Spleen (tissue), 11 donors: ENCODE measurements around the gene FMO4. TPM values are rescaled to one million over a fixed set of nuclear protein-coding genes. Genes with fewer than 3 reads are reported as not detected.
A peak's percentile ranks its signal among the peaks of the same experiment; 100 is the strongest.

ENCODE experiments used
- DNase-seq: peaks from one replicate; pipeline ENCODE4 v3.0.0-alpha.2; 2020
- H3K27ac ChIP-seq, 8 donors: fragments of 200-600 bp; sonication (generic) in 7 of 8; 1 replicate in 4 of 8; 2 replicates in 4 of 8; pipeline versions ENCODE4 v1.5.0 to v1.8.0; 2016 to 2021; ENCODE audit warnings: inconsistent platforms in 4 of 8, mild to moderate bottlenecking in 4 of 8, moderate library complexity in 1 of 8
- H3K27me3 ChIP-seq, 7 donors: fragments of 200-600 bp; sonication (generic) in 6 of 7; replicated peaks in 1 of 7; 1 replicate in 4 of 7; 2 replicates in 3 of 7; pipeline versions ENCODE4 v1.5.0 to v1.8.0; 2016 to 2021; ENCODE audit warnings: inconsistent platforms in 3 of 7, mild to moderate bottlenecking in 1 of 7
- H3K36me3 ChIP-seq, 6 donors: fragments of 200-600 bp; sonication (generic) in 5 of 6; 1 replicate in 4 of 6; 2 replicates in 2 of 6; pipeline versions ENCODE4 v1.5.0 to v1.8.0; 2016 to 2021; ENCODE audit warnings: inconsistent platforms in 2 of 6
- H3K4me1 ChIP-seq, 6 donors: fragments of 200-600 bp; sonication (generic) in 5 of 6; 1 replicate in 3 of 6; 2 replicates in 3 of 6; pipeline versions ENCODE4 v1.5.0 to v1.8.0; 2016 to 2021; ENCODE audit warnings: inconsistent platforms in 3 of 6
- H3K4me3 ChIP-seq, 8 donors: fragments of 200-600 bp; sonication (generic) in 7 of 8; 1 replicate in 4 of 8; 2 replicates in 4 of 8; pipeline versions ENCODE4 v1.5.0 to v1.8.0; 2016 to 2021; ENCODE audit warnings: inconsistent platforms in 4 of 8, mild to moderate bottlenecking in 4 of 8, moderate library complexity in 2 of 8
- H3K9me3 ChIP-seq, 8 donors: fragments of 200-600 bp; sonication (generic) in 7 of 8; 1 replicate in 4 of 8; 2 replicates in 4 of 8; pipeline versions ENCODE4 v1.5.0 to v1.8.0; 2016 to 2021; ENCODE audit warnings: inconsistent platforms in 4 of 8
- CTCF ChIP-seq, 11 experiments: fragments of 200-600 bp in 7 of 11; fragments of 450-650 bp in 4 of 11; sonication (generic) in 4 of 11; IDR thresholded peaks in 8 of 11; conservative IDR thresholded peaks in 3 of 11; 1 replicate in 7 of 11; 2 replicates in 4 of 11; pipeline versions ENCODE4 v1.4.0 to v1.8.0; 2016 to 2021; ENCODE audit warnings: antibody characterized with exemption in 11 of 11, inconsistent platforms in 4 of 11, mild to moderate bottlenecking in 1 of 11
- POLR2A ChIP-seq, 3 donors: fragments of 450-650 bp; IDR thresholded peaks; one replicate each; pipeline ENCODE4 v1.5.1; 2017; ENCODE audit warnings: antibody characterized with exemption in 3 of 3, mild to moderate bottlenecking in 1 of 3
- POLR2AphosphoS5 ChIP-seq, 3 donors: sonication (generic); formaldehyde crosslinking; IDR thresholded peaks; one replicate each; pipeline ENCODE4 v1.5.1; 2017; ENCODE audit warnings: antibody characterized with exemption in 3 of 3
- WGBS, 5 donors: extraction: QIAGEN DNeasy Blood & Tissue Kit in 3 of 5; methylation state at CpG; one replicate each; pipeline versions ENCODE4 v1.1.5 to v1.1.7; 2013 to 2018; 5-methylcytosine and 5-hydroxymethylcytosine counted together
- intact Hi-C: fragments of 100-400 bp; cut with DNase I; formaldehyde crosslinking; loops from one replicate; pipeline ENCODE4 v1.15.0; 2023; ENCODE audit warnings: low total_unique reads
- polyA plus RNA-seq, 3 donors: library from polyadenylated mRNA; stranded (reverse); fragments of 200-250 nt; gene quantifications; one replicate each; pipeline ENCODE4 v1.2.1, GENCODE V29; 2013
- total RNA-seq, 7 donors: library from RNA; depleted of rRNA in 3 of 7; stranded (reverse); fragments of >200 nt in 3 of 7; fragmentation: NEBNext Ultra II Directional in 4 of 7; extraction: Animal tissue kit (Norgen Biotek cat#: 25700) in 4 of 7; gene quantifications; one replicate each; pipeline versions ENCODE4 v1.1.0 to v1.2.1, GENCODE V29; 2016 to 2021
- donor health status: healthy with polysubstance abuse.
- donor health status: DM: no; HTN: no; CAD: no; lungs with moderate emphysema.
- donor health status: DM: no; HTN: no; CAD: no.
- donor health status: Bipolar disorder and iron deficiency.
- donor health status: healthy.
- donor health status: DM: no; HTN: no; CAD: no.
- donor health status: DM: yes; HTN: yes; CAD: no.

FMO4 gene
- total and polyA plus RNA-seq, 10 donors = 2.0 to 10.8 (median 4.0) TPM

GRCh38 chr1:171267391-171267790 is 46.6 kb upstream of the FMO4 start:
- H3K27me3 ChIP-seq = no peaks in the 10 kb centered on the region
- no peak overlapping the region for H3K4me3 ChIP-seq
- H3K36me3 ChIP-seq = no peaks in the 10 kb centered on the region
- no peaks in the 10 kb centered on the region for H3K4me1 ChIP-seq
- intact Hi-C loops = no loop called here
- 68 to 89% (median 82%) methylated on average over 1 of the region's 1 CpG for whole genome bisulfite sequencing, 5 donors
- no peak overlapping the region for H3K27ac ChIP-seq
- no peak for DNase-seq
- no peak for TF ChIP-seq CTCF (IDR thresholded peaks at IDR 0.05 in 8 of 11, conservative IDR thresholded peaks at IDR 0.05 in 3 of 11)
- TF ChIP-seq POLR2A (IDR thresholded peaks at IDR 0.05) = no peak
- no peak for TF ChIP-seq POLR2AphosphoS5 (IDR thresholded peaks at IDR 0.05)
- peaks cover 0 to 6% (median 0%) of the 10 kb centered on the region in 8 donors for H3K9me3 ChIP-seq

GRCh38 chr1:171270806-171271205 is 43.2 kb upstream of the FMO4 start:
- H3K4me3 ChIP-seq = no peak overlapping the region
- H3K4me1 ChIP-seq = no peaks in the 10 kb centered on the region
- no peaks in the 10 kb centered on the region for H3K36me3 ChIP-seq
- DNase-seq = no peak
- no peak overlapping the region for H3K27ac ChIP-seq
- WGBS, 5 donors = 89 to 92% (median 89%) methylated on average over 2 of the region's 2 CpGs
- peaks cover 0 to 6% (median 0%) of the 10 kb centered on the region in 8 donors for H3K9me3 ChIP-seq
- TF ChIP-seq POLR2A (IDR thresholded peaks at IDR 0.05) = no peak
- TF ChIP-seq POLR2AphosphoS5 (IDR thresholded peaks at IDR 0.05) = no peak
- TF ChIP-seq CTCF (IDR thresholded peaks at IDR 0.05 in 8 of 11, conservative IDR thresholded peaks at IDR 0.05 in 3 of 11) = no peak
- no peaks in the 10 kb centered on the region for H3K27me3 ChIP-seq
- intact Hi-C loops = no loop called here

- intact Hi-C loops = no loop called here
- TF ChIP-seq POLR2AphosphoS5 (IDR thresholded peaks at IDR 0.05) (no peak), POLR2A (IDR thresholded peaks at IDR 0.05) (no peak), CTCF (IDR thresholded peaks at IDR 0.05 in 8 of 11, conservative IDR thresholded peaks at IDR 0.05 in 3 of 11) (no peak)
- no peak for DNase-seq
- H3K27ac ChIP-seq = no peak overlapping the region
- no peaks in the 10 kb centered on the region for H3K36me3 ChIP-seq
- no peaks in the 10 kb centered on the region for H3K27me3 ChIP-seq
- H3K4me3 ChIP-seq = no peak overlapping the region
- no peaks in the 10 kb centered on the region for H3K9me3 ChIP-seq
- peaks cover 0 to 6% (median 0%) of the 10 kb centered on the region in 6 donors for H3K4me1 ChIP-seq
- 77 to 99% (median 86%) methylated on average over 2 of the region's 2 CpGs for WGBS, 5 donors
Measured at GRCh38 chr1:171277534-171277933, 36.4 kb upstream of the FMO4 start.

GRCh38 chr1:171279234-171279633 is 34.7 kb upstream of the FMO4 start:
- no peak for DNase-seq
- Histone ChIP-seq H3K4me1 (peaks cover 0 to 6% (median 0%) of the 10 kb centered on the region in 6 donors), H3K36me3 (no peaks in the 10 kb centered on the region), H3K27me3 (no peaks in the 10 kb centered on the region), H3K27ac (peak overlapping the region in 1 of 8 donors; percentile 13), H3K9me3 (no peaks in the 10 kb centered on the region), H3K4me3 (no peak overlapping the region)
- TF ChIP-seq POLR2AphosphoS5 (IDR thresholded peaks at IDR 0.05) (no peak), CTCF (IDR thresholded peaks at IDR 0.05 in 8 of 11, conservative IDR thresholded peaks at IDR 0.05 in 3 of 11) (no peak), POLR2A (IDR thresholded peaks at IDR 0.05) (no peak)
- 61 to 75% (median 71%) methylated on average over 2 of the region's 2 CpGs for WGBS, 5 donors
- intact Hi-C loops = no loop called here
